GM19463 (cell line): ENCODE measurements around the gene OPN1SW.

Experiments
- ATAC-seq: cut with Tn5 transposase; IDR thresholded peaks from one replicate; pipeline ENCODE4 v1.9.1; 2021; ENCODE audit warnings: mild to moderate bottlenecking, moderate library complexity; ENCODE audit not compliant: unreplicated experiment

OPN1SW gene, protein sequence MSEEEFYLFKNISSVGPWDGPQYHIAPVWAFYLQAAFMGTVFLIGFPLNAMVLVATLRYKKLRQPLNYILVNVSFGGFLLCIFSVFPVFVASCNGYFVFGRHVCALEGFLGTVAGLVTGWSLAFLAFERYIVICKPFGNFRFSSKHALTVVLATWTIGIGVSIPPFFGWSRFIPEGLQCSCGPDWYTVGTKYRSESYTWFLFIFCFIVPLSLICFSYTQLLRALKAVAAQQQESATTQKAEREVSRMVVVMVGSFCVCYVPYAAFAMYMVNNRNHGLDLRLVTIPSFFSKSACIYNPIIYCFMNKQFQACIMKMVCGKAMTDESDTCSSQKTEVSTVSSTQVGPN

DNA sequence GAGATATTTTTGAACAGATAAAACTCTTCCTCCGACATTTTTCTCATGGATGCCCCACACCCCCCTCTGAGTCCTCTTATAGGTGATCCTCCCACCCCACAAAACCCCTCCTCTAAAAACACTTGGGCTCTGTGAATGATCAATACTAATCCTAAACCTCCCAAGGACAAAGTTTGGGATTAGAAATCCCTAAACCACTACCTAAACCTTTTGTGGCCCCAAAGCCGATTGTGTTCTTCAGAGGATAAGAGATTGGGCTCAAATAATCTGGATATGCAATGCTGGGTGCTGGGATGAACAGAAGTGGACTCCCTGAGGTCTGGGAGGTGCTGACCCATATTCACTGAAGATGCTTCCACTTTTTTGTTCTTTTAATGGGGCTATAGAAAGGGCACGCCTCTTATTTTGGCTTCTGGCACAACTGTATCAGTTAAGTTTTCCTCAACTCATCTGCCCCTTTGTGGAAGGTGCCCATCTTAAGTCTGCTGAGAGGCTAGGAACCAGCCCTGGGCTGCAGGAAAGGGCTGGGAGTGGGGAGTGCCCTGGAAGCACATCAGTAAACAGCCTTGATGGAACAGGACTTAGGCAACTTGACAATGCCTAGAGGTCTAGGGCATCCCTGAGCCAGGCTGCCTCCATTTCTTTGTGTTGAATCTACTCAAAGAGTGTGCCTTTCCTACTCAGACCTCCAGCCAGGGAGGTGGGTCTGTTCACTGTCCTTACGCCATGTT is at the start of gene OPN1SW:
TSS of gene OPN1SW (minus strand) at position 51 of the 731 bp plus-strand sequence. CDS start at position 38, 13 bp downstream.
- no peak for ATAC-seq

DNA sequence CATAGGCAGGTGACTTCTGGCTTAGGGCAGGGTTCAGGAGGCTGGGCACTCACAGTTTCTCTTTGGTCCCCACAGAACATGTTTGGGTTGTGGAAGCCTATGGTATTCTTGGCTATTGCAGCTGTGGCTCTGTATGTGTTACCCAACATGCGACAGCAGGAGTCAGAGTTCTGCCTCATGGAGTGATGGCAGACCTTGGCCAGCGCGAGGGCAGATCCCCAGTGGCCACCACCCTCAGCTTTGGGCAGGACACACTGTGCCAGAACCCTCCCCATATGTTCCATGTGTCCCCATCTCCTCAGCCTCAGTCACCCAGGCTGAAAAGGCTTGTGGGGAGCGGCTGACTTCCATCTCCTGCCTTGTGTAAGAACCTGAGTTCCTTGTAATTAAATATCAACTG is 46.1 kb upstream of the OPN1SW start:
- no peak for ATAC-seq

DNA sequence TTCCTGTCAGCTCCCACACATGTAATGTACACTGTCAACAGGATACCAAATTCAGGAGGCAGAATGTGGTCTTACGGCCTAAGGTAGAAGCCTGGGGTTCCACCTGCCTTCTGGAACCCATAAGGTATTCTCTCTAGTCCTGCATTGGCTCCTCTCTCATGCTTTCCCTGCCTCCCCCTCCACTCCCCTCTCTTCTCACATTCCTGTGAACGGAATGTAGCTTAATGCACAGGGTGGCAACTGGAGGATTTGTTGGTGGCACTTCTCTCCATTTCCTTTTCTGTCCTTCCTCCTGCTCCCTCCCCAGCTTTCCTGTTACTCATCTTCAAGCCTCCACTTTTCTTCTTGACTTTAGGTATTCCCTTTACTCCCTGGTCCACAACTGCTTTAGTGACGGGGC is 43.1 kb upstream of the OPN1SW start:
- ATAC-seq = no peak

DNA sequence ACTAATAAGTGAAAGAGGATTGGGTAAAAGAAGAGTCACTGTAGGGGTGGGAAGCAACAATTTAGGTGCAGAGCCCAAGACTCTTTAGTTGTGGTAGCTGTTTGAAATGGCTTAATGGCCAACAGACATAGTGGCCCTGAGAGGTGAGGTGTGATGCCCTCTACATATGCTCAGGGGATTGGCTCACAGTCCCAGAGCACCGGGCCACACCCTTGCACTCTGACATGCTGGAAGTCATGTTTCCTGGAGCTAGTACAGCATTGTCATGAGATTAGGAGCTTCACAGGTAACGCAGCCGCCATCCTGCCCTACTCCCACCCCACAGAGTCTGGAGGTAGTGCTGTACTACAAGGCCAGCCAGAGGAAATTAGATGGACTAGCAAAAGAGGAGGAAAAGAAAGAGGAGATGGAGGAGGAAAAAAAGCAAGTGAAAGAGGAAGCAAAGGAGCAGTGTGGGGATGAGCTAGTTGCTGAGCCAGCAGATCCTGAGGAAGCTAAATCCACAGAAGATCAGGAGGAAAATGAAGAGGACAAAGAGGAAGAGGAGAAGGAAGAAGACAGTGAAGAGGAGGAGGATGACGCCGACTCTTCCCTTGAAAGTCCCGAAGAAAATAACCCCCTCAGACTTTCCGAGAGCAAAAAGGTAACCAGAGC is 39.8 kb upstream of the OPN1SW start:
- ATAC-seq = no peak

DNA sequence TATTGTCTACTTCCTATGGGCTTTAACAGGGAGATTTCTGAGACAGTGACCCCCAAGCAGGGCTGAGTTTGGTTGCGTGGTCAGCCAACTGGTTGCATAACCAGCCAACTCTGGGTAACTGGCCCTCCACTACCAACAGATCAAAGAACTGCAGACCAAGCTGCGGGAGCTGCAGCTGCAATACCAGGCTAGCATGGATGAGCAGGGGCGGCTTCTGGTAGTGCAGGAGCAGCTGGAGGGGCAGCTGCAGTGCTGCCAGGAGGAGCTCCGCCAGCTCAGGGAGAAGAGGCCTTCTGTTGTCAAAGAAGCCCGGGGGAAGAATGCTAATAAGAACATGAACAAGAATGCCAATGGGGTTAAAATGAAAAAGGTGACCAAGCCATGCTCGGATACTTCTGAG is 38.9 kb upstream of the OPN1SW start:
- ATAC-seq = no peak

DNA sequence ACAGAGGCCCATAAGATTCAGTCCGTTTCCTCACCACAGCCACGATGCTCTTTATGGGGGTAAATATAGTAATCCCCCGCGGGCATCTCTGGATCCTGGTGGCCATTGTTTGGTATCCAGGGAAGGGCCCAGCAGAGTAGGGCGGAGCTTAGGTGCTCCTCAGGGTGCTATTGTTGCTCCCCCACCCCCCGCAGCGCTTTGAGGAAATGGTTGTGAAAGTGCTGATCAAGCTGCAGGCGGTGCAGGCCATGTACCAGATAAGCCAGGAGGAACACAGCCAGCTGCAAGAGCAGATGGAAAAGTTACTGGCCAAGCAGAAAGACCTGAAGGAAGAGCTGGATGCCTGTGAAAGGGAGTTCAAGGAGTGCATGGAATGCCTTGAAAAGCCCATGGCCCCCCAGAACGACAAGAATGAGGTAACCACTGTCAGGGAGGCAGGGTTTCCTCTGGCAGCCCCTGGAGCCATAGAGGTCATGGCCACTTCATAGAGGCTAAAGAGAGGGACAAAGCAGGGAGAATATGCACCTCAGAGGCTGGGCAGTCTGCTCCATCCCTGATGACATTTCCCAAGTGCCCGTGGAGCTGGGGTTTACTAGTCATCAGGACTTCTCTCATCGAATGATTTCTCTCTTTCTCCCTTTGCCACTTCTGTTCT is 37.0 kb upstream of the OPN1SW start:
- ATAC-seq = no peak

DNA sequence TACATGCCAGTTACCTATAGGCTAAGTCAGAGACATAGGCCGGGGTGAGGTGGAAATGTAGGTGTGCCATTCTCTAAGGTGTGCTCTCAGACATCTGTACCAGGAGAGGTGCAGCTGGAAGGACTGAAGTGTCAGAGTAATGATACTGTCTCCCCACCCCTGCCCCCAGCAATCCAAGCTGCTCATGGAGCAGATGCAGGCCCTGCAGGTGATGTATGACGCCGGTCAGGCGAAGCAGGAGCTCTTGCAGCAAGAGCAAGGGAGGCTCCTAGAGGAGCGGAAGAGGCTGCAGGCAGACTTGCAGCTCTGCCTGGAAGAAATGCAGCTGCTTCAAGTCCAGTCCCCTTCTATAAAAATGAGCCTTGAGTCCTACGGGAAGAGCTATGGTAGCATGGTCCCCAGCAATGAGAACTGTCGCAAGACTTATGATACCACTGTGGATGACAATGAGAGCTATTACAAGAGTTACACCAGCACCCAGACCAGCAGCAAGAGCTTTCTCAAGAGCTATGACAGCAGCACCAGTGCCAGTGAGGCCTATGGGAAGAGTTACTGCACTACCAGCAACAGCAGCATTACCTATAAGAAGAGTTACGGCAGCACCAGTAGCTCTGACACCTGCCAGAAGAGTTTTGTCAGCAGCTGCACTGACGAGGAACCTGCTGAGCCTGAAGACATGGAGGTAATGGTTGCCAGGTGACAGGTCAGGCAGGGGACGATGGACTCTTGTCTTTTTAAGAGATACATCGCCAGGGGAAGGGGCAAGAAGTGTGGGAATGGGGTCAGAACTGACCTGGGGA is 36.2 kb upstream of the OPN1SW start:
- ATAC-seq = no peak

DNA sequence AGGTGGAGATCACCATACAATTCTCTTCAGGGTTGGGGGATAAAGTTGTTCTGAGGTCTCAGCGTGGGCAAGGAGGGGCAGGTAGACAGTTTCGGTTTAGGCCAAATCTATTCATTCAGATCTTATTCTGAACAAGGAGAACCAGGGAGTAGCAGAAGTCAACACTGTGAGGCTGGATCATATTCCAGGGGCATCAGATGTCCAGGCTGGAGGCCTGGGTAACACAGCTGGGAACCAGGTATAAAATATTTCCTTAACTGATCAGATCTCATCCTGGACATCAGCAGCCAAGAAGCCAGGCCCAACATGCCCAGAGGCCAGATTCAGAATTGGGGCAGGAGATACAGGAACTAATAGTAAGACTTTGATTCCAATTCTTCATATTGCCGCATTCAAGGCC is 35.4 kb upstream of the OPN1SW start:
- ATAC-seq = no peak

DNA sequence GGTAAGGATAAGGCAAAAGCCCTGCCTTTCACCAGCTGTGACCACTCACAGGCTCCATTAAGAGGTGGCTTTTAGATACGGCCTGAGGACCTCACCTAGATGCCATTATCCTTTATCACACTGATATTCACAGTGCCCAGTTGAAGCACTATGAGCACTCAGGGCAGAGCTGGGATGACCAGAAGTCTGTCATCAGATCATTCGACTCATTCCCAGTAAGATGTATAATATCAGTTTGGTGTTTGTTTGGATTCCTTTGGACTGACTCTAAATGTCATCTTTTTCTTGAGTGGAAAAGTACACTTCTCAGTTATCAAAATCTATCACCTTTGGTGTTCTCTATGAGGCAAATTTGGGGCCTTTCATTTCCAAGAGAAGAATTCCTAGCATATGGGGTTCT is 34.9 kb upstream of the OPN1SW start:
- no peak for ATAC-seq

DNA sequence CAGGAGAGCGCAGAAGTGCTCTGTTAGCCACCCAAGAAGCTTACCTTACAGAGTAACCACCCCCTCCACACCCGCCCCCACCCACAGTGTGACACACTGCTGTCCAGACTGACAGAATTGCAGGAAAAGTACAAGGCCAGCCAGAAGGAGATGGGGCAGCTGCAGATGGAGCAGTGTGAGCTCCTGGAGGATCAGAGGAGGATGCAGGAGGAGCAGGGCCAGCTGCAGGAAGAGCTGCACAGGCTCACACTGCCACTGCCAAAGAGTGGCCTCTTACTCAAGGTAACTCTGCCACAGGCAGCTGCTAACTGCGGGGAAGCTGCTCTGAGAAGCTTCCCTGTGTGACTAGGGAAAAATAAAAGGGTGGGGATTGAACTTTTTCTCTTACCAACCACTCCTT is 33.8 kb upstream of the OPN1SW start:
- no peak for ATAC-seq

DNA sequence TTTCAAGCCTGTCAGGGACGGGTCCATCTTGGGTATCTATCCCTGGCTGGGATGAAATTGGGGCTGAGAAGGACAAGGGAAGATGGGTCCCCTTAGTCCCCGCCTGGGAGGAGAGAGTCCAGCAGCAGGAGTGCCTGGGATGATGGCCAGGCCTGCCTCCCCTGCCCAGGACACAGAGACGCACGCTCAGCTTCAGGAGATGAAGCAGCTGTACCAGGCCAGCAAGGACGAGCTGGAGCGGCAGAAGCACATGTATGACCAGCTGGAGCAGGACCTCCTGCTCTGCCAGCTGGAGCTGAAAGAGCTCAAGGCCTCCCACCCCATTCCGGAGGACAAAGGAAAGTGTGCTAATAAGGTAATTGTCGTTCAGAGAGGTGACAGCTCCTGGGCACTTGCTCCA is 31.6 kb upstream of the OPN1SW start:
- ATAC-seq = no peak

DNA sequence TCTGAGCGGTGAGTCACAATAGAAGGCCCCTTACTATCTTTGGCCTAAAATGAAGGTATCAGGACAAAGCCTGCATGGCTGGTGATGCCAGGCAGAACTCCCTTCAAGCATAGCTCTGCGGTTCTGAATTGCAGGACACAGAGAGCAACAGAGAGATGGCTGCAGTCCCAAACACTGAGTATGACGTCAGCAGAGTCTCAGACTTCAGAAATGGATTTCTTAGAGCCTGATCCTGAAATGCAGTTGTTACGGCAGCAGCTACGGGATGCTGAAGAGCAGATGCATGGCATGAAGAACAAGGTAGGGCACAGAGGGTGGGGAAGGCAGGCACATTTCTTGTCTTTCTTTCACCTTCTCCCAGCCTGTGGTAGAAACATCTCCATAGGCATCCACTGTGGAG is 29.6 kb upstream of the OPN1SW start:
- ATAC-seq = no peak

DNA sequence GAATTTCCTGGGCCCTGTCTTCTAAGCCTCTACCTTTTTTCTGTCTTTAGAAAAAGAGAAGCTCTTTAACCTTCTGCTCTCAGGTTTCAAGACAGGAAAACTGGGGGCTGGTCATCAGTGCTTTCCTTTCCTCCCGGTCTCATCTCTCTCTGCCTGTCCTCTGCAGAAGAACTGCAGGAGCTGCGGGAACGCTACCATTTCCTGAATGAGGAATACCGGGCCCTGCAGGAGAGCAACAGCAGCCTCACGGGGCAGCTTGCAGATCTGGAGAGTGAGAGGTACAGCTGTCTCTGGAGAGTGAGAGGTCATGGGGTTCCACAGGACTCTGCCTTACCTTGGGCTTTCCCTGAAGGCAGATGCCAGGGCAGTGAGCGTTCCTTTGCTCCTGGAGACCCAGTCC is 28.9 kb upstream of the OPN1SW start:
- no peak for ATAC-seq

DNA sequence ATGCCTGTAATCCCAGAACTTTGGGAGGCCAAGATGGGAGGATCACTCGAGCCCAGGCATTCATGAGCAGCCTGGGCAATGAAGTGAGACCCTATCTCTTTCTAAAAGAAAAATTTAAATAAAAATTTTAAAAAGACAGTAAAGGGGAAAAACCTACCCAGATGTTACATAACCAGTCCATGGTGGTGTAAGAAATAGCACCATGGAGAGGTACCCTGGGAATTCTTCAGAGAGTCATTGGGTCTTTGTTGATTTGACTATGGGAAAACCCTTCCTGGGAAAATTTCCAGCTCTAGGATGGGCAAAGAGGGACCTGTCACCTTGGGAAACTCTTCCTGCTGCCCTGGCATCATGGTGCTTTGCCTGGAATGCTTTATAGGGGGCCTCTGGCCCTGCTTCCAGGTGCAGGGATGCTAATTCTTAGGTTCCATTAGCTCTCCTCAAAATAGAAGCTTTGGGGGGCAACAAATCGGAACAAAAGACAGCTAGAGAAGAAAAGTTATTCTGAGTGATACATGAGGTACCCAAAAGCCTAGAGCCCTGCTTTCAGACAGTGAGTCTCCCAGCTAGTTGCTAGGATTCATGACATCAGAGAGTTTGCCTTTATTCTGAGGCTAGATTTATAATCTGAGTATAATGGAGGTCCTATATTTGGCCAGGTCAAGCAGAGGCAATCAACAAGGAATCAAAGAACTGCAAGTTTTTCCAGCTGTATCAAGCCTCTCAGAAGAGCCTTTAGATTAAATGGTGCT is 26.2 kb upstream of the OPN1SW start:
- ATAC-seq = no peak

DNA sequence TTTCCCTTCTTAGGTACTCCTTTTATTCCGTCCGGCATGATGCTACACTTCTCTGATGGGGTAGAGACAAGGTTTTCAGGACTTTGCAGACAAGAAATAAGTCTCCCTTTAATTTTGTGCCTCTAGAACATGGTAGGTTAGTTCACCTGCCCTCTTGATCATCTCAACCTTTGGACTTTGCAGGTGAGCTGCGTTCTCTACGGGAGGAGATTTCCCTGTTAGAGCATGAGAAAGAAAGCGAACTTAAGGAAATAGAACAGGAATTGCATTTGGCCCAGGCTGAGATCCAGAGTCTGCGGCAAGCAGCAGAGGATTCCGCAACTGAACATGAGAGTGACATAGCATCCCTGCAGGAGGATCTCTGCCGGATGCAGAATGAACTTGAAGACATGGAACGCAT is 25.4 kb upstream of the OPN1SW start:
- no peak for ATAC-seq

DNA sequence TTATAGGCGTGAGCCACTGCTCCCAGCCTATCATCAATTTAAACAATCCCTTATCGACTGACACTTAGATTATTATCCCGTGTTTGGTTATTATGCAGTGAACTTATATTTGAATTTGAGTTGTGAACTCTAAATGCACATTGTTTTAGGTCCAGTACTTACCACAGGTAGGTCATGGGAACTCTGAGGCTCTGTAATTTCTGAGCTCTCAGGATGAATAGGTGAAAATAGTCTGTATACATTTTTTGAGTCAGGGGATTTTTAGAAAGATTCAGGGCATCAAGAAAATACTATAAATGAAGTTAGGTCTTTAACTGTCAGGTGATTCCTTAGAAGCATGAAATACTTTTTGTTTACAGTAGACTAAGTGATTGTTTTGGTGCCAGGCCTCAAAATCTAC is 25.0 kb upstream of the OPN1SW start:
- no peak for ATAC-seq

DNA sequence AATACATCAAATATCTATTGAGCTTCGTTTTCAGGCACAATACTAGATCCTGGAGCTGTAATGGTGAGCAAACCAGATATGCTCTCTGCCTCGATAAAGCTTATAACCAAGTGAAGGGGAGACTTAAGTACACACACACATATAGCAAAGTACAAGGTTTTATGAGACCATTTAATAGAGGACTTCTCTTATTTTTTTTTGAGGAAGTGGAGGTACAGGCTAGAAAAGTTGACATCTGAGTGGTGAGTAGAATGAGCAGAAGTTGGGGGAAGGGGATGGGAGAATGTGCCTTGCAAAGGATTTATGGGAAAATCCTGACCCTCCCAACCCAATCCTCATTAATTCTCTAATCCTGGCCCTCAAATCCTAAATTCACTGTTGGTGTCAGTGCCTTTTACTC is 23.9 kb upstream of the OPN1SW start:
- no peak for ATAC-seq

DNA sequence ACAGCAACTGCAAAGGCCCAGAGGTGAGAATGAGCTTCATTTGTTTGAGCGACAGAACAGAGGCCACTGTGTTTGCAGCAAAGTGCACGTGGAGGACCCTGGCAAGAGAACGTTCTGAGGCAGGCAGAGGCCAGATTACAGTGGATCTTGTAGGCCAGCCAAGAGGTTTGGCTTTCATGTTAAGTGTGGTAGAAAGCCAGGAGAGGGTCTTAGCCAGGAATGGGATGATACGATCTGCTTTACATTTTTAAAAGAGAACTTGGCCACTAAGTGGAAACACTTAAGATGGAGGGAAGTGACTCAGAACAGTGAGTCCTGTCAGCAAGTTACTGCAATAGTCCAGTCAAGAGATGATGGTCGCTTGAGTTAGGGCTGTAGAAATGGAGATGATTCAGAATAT is 20.7 kb upstream of the OPN1SW start:
- no peak for ATAC-seq

DNA sequence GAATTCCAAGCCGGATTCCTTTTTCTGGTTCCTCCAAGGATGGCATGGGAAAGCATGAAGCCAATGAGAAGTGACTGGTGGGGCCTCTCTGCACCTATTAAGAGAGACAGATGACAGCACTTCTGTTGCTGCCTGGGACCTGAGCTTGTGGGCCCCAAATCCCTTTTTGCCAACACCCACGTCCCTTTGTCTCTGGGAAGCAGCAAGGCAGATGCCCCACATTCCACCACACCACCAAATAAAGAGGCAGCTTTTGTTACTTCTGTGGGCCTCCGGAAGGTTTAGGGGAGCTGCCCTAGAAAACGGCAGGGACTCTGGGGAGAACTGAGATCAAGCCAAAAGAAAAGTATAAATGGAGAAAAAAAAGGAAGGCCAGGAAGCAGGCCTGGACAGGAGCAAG is 19.5 kb upstream of the OPN1SW start:
- no peak for ATAC-seq

DNA sequence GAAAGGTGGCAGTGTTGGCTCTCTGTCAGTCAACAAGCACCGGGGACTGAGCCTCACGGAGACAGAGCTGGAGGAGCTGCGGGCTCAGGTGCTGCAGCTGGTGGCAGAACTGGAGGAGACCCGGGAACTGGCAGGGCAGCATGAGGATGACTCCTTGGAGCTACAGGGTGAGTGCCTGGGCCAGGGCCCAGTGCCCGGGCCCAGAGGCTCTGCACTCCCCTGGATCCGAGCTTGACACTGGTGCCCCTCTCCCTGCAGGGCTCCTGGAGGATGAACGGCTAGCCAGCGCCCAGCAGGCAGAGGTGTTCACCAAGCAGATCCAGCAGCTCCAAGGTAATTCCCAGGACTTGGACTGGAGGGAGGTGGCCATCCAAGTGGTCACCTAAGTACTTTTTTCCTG is 18.8 kb upstream of the OPN1SW start:
- no peak for ATAC-seq
